ENCODE data around the gene TAMALIN. TPM values are rescaled to one million over a fixed set of nuclear protein-coding genes. Genes with fewer than 3 reads are reported as not detected.

TAMALIN gene
- total RNA-seq, 1 donor from 2014 or later = 27.5 TPM

DNA sequence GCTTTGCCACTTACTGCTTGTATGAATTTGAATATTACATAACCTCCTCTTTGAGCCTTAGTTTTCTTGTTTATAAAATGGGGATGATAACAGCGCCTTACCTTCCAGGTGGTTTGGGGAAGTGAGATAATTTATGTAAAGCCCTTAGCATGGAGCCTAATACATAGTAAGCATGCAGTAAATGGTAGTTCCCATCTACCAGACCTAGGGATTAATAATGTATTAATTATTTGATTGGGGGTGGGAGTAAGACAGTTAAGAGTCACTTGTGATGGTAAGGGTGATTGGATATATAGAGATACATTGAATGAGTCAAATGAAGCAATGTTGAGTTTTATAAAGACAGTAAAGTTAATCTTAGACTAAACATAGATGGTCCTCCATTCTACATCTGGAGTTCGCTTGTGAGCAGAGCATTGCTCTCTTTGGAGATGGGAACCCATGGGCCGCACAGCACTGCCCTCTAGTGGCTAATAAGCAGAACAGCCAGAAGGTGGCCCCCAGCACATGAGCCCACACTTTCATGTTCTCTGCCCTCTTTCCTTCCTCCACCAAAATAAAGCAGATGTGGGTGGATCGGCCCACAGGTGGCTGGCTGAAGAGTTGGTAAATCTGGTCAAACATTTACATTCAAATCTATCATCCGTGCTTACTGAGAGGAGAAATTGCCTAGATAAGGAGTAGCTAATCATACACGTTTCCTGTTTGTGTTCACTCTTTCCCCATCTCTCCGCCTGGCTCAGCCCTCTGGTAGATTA, 26.5 kb upstream of the TAMALIN start:
- DNase-seq (ENCODE audit: low spot score) = peak; percentile 90
- intact Hi-C loops (cut with DNase I) = loop anchor here (2.0 kb wide), 1 partner anchor 57 kb away; no protein-coding TSS in a partner anchor

DNA sequence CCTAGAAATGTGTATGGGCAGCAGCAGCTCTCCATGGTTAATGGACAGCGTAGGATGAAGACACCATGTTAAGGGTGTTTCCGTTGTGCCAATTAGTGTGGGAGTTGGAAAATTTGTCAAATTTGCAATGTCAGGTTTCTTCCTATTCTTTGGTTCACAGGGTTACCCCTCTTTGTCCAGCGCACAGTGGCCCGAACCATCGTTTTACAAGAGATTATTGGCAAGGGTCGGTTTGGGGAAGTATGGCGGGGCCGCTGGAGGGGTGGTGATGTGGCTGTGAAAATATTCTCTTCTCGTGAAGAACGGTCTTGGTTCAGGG, 26.0 kb upstream of the TAMALIN start:
- intact Hi-C loops (cut with DNase I) = loop anchor here (2.0 kb wide), 1 partner anchor 58 kb away; no protein-coding TSS in a partner anchor
- no peak for DNase-seq (ENCODE audit: low spot score)

DNA sequence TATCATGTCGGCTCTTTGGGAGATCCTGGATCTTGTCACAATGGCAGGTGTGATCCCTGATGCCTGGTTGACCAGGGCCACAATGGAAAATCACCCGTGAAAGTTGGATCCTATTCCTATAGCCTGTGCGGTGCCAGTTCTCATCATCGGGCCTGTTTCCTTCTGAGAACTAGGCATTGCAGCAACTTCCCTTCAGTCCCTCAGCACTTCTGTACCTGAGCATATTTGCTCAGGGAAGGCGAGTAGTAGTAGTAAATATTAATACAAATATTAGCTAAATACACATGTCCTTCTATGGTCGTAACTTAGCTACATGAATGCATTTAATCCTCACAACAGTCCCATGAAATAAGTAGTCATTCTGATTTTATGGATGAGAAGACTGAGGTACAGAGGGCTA, 22.1 kb upstream of the TAMALIN start:
- DNase-seq (ENCODE audit: low spot score) = peak; percentile 4
- intact Hi-C loops (cut with DNase I) = no loop called here

DNA sequence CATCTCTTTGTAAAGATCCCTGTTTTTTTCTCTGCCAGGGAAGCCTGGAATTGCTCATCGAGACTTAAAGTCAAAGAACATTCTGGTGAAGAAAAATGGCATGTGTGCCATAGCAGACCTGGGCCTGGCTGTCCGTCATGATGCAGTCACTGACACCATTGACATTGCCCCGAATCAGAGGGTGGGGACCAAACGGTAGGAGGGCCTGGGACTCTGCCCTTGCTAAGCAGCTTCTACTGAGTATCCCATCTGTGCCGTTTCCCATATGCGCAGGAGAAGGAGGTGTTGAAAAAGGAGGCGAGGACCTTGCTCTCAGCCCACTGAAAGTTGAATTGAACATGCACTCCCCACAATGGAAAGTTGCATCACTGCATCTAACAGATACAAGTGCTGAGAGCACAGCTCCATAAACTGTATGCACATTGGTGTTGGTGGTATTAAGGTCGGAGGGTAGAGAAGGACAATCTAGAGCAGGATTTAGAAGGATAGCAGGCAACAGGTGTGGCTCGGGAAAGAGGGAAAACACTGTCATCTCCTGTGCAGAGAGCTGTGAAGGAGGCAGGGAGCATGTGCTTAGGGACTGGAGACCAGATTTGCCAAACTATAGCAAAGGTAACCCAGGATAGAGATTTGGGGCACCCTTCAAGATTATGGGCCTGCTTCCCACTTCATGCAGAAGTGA, 21.5 kb upstream of the TAMALIN start:
- peak; percentile 59 for DNase-seq (ENCODE audit: low spot score)
- intact Hi-C loops (cut with DNase I) = no loop called here

DNA sequence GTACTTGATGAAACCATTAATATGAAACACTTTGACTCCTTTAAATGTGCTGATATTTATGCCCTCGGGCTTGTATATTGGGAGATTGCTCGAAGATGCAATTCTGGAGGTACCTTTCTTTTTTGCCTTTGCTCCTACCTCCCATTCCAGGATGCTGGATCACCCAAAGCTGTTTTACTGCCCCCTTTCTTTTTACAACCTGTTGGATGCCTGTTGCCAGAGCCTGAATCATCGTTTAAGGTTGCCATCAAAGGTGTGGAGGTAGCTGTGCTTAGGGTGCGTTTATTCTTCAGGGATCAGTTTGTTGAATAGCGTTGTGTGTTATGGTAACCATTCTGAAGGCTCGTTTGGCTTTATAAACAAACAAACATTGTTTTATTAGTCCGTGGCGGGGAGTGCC, 19.9 kb upstream of the TAMALIN start:
- DNase-seq (ENCODE audit: low spot score) = peak; percentile 7
- intact Hi-C loops (cut with DNase I) = no loop called here

DNA sequence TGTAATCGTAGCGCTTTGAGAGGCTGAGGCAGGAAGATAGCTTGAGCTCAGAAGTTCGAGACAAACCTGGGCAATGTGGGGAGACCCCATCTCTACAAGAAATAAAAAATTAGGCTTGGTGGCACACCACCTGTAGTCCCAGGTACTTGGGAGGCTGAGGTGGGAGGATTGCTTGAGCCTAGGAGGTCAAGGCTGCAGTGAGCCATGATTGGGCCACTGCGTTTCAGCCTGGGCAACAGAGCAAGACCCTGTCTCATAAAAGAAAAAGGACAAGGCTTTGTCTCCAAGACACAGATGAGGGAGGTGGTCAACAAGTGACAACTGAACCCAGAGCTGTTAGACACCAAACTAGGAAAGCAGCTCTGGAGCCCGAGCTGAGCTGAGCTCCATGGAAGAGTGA, 14.5 kb upstream of the TAMALIN start:
- intact Hi-C loops (cut with DNase I) = no loop called here
- no peak for DNase-seq (ENCODE audit: low spot score)

DNA sequence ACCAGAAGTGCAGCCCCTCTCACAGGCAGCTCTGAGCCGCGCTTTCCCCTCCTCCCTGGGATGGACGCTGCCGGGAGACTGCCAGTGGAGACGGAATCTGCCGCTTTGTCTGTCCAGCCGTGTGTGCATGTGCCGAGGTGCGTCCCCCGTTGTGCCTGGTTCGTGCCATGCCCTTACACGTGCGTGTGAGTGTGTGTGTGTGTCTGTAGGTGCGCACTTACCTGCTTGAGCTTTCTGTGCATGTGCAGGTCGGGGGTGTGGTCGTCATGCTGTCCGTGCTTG, 12.3 kb upstream of the TAMALIN start:
- intact Hi-C loops (cut with DNase I) = no loop called here
- no peak for DNase-seq (ENCODE audit: low spot score)

DNA sequence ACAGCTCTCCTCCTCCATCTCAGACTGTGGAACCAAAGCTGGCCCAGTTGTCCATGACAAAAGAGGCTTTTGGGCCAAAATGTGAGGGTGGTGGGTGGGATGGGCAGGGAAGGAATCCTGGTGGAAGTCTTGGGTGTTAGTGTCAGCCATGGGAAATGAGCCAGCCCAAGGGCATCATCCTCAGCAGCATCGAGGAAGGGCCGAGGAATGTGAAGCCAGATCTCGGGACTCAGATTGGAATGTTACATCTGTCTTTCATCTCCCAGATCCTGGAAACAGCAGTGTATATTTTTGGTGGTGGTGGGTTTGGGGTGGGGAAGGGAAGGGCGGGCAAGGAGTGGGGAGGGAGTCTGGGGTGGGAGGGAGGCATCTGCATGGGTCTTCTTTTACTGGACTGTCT, 11.8 kb upstream of the TAMALIN start:
- intact Hi-C loops (cut with DNase I) = no loop called here
- DNase-seq (ENCODE audit: low spot score) = no peak

DNA sequence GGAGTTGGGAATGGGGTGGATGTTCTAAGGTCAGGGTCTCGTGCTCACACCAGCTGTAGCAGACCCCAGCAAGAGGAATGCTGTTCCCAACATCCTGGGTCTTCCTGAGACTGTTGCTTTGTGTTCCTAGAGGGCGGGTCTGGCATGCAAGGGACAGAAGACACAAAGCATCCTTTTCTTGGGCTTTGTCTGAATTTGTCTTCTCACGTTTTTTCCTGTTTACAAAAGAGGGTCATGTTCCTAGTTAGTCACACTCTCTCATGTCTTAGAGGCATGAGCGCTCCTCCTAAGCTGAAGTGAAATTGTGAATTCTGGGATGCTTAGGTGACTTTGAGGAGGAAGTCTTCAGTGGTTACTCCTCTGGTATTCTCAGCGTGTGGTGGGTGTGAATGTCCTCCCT, 9.6 kb upstream of the TAMALIN start:
- intact Hi-C loops (cut with DNase I) = no loop called here

DNA sequence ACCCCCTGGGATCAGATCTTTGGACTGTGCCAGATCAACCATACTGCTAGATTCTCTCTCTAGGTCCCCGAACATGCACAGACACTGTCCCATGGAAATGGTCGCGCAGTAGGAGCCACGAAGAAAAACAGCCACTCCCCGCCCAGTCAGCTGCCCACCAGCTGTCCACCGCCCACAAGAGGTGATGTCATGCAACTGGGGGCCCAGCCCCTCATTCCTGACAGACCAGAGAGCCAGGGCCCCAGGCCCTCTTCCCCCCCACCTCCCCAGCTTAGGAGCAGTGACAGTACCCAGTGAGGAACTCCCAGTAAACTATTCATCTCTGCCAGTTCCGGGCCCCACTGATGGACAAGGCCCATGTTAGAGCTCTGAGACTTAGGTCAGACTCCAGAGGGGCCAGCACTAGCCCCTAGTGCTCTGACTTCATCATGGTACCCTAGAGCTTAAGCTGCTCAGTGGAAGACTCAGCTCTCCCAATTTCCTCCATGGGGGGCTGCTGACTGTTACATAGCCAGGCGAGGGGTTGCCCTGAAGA, 3.7 kb upstream of the TAMALIN start:
- intact Hi-C loops (cut with DNase I) = loop anchor here (5.0 kb wide), 1 partner anchor 119 kb away; no protein-coding TSS in a partner anchor
- no peak for DNase-seq (ENCODE audit: low spot score)

More for the DNA sequence above, 9.6 kb upstream of the TAMALIN start:
- no peak for DNase-seq (ENCODE audit: low spot score)

DNA sequence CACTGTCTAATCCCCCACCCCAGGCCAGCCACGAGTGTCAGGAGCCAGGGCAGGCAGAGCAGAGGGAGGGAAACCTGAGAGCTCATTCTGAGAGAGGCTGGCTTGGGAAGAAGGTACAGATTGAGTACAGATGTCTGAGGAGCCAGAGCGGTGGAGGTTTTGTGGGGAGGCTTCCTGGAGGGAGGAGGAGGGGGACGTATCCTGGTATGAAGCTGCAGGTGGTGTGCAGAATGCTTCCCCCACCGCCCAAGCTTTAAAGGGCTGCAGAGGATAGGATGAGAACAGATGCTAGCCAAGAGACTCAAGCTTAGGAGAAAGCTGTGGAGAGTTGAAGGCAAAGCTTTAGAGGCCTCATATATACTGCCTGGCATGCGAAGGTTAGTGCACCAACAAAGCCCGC, 3.2 kb upstream of the TAMALIN start:
- DNase-seq (ENCODE audit: low spot score) = no peak
- intact Hi-C loops (cut with DNase I) = loop anchor here (5.0 kb wide), 1 partner anchor 119 kb away; no protein-coding TSS in a partner anchor

DNA sequence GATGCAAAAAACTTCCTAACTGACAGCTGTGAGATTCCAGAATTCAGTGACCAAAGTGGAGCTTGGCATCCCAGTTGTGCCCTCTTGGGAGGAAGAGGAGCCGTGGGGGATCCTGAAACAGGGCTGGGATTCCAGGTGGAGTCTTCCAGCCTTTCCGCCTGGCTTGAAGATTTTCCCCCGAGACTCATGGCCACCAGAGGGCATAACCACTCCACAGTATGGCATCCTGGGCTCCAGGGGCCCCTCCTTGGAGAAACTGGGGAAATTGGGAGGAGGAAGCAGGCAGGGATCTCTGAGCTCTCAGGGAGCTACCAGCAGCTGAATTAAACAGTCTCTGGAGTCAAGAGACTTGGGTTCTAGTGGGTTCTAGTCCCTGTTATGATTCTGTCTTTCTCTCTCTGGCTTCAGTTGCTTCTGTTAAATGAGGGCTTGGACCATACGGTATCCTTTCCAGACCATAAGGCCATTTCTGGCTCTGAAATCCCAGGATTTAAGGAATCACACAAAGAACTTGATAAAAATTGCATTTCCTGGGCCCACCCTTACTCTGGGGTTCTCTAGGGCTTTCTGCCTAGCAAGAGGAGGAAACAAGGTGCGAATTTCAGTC, 2.6 kb upstream of the TAMALIN start:
- intact Hi-C loops (cut with DNase I) = loop anchor here (5.0 kb wide), 1 partner anchor 118 kb away; no protein-coding TSS in a partner anchor
- no peak for DNase-seq (ENCODE audit: low spot score)

DNA sequence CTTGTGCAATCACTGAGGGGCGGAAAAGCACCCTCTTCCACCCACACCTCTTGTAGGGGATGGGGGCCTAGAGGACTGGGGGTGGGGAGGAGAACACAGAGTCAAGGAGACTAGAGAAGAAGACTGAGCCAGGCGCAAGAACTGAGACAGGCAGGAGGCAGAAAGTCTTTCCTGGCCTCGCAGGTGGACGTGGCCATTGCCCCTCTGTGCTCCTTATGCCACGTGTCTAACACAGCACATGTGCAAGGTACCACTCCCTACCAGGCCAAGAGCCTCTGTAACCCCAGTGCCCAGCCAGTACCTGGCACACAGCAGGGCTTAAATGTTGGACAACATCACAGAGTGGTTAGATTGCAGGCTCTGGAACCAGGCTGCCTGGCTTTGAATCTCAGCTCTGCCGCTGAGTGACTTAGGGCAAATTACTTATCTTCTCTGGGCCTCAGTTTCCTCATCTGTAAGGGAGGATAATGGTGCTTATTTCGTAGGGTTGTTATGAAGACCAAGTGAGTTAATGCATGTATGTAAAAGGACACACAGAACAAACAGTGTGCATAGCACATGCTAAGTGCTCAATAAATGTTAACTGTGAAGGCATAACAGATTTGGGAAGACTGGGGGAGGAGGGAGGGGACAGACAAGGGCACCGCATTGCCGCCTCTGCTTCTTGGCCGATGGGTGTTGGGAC, 1.4 kb upstream of the TAMALIN start:
- intact Hi-C loops (cut with DNase I) = loop anchor here (5.0 kb wide), 1 partner anchor 77 kb away; no protein-coding TSS in a partner anchor
- no peak for DNase-seq (ENCODE audit: low spot score)

DNA sequence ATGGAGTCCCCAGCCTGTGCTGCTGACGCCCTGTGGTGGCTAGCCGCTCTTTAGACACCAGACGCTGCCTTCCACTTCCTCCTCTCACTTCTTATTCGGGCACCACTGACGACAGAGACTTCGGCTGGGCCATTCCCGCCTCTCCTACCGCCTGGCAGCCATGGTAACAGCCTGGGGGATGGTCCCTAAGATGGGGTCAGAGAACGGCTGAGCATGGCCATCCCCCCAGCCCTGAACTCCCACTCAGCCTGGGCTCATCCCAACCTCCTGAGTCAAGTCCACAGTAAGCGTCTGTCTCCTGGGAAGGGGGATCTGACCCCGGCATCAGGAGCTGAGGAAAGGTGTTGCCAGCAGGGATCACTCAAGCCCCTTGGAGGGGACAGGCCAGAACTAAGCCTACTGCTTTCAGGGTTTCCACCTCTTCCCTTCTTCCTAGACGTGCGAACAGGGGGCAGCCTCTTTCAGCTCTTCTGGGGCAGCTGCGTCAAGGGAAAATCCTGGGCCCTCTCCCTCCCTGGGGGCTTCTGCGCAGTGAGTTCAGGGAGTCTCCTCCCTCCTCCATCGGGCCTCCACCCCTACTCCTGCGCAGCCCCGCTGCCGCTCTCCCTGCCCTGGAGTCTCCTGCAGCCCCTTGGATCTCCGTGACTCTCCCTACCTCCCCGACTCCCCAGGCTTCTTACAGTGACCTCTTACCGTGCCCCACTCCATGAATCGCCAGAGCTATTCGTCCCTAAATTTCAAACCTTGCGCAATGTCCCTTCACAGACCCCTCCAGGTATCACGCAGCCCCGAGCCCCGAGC, 643 bp upstream of the TAMALIN start:
- intact Hi-C loops (cut with DNase I) = loop anchor here (5.0 kb wide), 1 partner anchor 76 kb away; no protein-coding TSS in a partner anchor
- DNase-seq (ENCODE audit: low spot score) = no peak

DNA sequence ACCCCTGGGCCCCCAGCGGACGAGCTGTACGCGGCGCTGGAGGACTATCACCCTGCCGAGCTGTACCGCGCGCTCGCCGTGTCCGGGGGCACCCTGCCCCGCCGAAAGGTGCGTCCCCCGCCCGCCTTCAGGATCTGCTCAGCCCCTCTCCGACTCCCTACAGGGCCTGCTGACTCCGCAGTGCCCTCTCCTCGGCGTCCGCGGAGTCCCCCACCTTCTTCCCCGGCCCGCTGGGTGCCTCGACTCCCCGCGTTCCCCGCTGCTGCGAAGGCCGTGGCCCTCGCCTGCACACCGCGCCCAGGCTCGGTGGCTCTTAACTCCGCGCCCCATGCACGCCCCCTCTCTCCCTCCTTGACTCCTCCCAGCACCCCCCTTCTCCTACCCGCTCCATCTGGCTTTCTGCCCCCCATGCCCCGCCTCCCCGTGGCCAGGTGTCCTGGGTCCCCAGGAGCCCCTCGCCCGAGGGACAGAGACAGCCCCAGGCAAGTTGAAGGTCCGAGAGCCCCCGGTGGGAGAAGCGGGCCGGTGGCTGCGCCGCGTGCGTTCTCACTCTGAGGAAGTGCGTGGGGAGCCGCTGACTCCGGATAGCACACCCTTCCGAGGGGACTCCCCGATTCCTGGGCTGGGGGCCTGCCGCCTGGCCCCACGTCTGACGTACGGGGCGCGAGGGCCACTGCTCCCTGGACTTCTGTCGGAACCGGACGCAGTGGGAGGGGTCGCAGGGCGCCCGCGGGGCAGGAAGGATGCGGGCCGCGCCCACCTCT, 594 bp downstream of the TAMALIN start:
- intact Hi-C loops (cut with DNase I) = loop anchor here (1.0 to 5.0 kb wide), 2 partner anchors 16 to 75 kb away; no protein-coding TSS in a partner anchor
- DNase-seq (ENCODE audit: low spot score) = no peak

DNA sequence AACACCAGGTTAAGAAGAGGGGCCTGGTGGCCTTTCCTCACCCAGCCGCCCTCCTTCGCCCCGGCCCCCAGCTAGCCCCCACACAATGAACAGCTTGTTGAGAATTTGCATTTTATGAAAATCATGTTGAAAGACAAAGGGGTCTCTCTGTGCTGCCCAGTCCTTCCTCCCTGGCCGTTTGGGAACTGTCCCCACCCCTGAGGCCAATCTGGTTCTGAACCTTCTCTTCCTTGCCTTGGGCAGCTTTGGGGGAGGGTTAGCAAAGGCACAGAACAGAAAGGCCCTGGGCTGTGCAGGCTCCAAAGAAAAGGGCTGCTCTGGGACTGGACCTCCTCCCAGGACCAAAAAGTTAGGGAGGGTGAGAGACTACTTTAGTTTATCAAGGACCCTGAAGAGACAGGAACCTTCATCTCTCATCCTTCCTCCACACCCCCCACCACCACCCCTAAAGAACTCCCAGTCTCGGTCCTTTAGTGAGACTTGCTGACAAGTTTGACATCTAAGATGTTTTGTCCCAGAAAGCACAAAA, 1.3 kb downstream of the TAMALIN start:
- no peak for DNase-seq (ENCODE audit: low spot score)

DNA sequence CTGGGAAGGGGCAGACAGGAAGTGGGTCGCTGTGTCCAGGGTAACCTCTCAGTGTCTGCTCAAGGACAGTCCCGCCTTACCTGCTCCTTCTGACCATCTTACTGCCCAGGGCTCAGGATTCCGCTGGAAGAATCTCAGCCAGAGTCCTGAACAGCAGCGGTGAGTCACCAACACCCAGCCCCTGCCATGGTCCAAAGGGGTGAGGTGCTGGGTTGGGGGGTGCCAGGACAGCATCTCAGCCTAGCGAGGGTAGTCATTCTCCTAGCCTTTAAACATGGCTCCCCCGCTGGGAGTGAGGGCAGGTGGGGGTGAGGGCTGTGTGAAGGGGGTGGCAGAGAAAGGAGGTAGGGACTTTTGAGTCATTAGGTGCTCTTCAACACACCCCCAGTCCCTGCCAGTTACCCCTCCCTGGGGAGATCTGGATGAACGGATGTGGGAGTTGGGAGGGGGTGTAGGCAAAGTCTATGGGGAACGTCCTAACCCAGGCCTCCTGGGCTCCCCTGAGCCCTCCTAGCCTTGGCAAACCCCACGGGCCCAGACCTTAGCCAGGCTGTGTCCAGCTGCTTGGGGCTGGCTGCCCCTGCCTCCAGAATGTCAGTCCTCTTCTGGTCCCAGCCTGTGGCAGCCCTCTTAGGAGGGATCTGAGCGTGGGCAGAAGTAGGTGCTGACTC, 2.5 kb downstream of the TAMALIN start:
- intact Hi-C loops (cut with DNase I) = loop anchor here (5.0 kb wide), 1 partner anchor 73 kb away; no protein-coding TSS in a partner anchor
- no peak for DNase-seq (ENCODE audit: low spot score)

More for the DNA sequence above, 1.3 kb downstream of the TAMALIN start:
- intact Hi-C loops (cut with DNase I) = loop anchor here (1.0 to 5.0 kb wide), 2 partner anchors 15 to 74 kb away; no protein-coding TSS in a partner anchor
